MM.1S (cell line): ENCODE results near the gene TRDN.

ENCODE experiments used
- CTCF ChIP-seq: fragments of 300-600 bp; sonication (generic); IDR thresholded peaks from 2 replicates; pipeline ENCODE4 v1.5.1; 2016; ENCODE audit warnings: antibody characterized with exemption, low read length, mixed read lengths
- EZH2 ChIP-seq: fragments of 300-600 bp; sonication (generic); optimal IDR thresholded peaks from 2 replicates; pipeline ENCODE3; 2017; ENCODE audit warnings: low read depth, mild to moderate bottlenecking, antibody characterized with exemption, low read length, mixed read lengths

- no peak for TF ChIP-seq CTCF
- no peak for TF ChIP-seq EZH2
These were observed 4.7 kb upstream of the TRDN start for GRCh38 chr6:123641497-123641896.
